Measurements from ENCODE around the gene OR13G1.

DNA sequence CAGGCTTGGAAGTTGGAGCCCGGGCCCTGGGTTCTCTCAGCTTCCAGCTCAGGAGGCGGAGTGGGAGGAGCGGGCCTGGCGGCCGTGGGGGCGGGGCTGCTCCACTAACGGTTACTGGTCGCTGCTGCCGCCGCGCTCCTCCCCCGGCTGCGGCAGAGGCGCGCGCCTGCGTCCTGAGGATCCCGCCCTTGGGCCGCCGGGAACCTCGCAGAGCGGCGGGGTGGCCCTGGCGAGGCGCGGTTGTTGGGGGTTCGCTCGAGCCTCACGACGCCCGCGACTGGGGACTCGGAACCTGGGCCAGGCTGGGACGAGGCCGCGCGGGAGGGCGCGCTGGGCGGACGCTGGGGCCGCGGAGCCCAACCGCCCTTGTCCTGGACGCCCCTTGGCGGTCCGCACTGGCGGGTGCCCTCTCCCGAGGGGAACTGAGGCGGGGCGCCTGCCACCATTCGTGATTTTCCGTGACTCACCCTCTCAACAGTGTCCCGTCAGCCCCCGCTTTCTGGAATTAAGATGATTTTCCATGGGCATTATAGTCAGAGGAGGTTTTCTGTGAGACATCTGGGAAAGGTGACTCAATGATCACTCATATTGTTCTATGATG, 40.1 kb downstream of the OR13G1 start:
- TF ChIP-seq, protein P1, sequence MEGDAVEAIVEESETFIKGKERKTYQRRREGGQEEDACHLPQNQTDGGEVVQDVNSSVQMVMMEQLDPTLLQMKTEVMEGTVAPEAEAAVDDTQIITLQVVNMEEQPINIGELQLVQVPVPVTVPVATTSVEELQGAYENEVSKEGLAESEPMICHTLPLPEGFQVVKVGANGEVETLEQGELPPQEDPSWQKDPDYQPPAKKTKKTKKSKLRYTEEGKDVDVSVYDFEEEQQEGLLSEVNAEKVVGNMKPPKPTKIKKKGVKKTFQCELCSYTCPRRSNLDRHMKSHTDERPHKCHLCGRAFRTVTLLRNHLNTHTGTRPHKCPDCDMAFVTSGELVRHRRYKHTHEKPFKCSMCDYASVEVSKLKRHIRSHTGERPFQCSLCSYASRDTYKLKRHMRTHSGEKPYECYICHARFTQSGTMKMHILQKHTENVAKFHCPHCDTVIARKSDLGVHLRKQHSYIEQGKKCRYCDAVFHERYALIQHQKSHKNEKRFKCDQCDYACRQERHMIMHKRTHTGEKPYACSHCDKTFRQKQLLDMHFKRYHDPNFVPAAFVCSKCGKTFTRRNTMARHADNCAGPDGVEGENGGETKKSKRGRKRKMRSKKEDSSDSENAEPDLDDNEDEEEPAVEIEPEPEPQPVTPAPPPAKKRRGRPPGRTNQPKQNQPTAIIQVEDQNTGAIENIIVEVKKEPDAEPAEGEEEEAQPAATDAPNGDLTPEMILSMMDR (conservative IDR thresholded peaks at IDR 0.05 in 1 of 2, IDR thresholded peaks at IDR 0.05 in 1 of 2; ENCODE audit: low read depth in 1 of 2, low read length in 2 of 2): no peak
- TF ChIP-seq EZH2 (IDR thresholded peaks at IDR 0.05; ENCODE audit: low read length, missing control alignments): no peak
